H1 (cell line): ENCODE data around the gene VPS35L. TPM values are rescaled to one million over a fixed set of nuclear protein-coding genes. Genes with fewer than 3 reads are reported as not detected.

Experiments
- ASH2L ChIP-seq: fragments of 200-600, 300-600 bp; sonication (generic); IDR thresholded peaks from one replicate; pipeline ENCODE4 v1.7.1; 2017; ENCODE audit warnings: low read length
- CHD2 ChIP-seq: IDR thresholded peaks from 2 replicates; pipeline ENCODE4 v1.6.1; 2012; ENCODE audit warnings: low read length, improper control_type of control experiment
- CTBP2 ChIP-seq: IDR thresholded peaks from 2 replicates; pipeline ENCODE4 v1.7.0; 2011; ENCODE audit warnings: borderline replicate concordance, mild to moderate bottlenecking, moderate library complexity, mixed read lengths, low read length; ENCODE audit not compliant: insufficient read depth, insufficient read length
- EP300 ChIP-seq, 2 experiments: IDR thresholded peaks; 1 replicate in 1 of 2; 2 replicates in 1 of 2; pipeline ENCODE4 v1.6.1; 2011 to 2012; ENCODE audit warnings: low read depth in 2 of 2, low read length in 2 of 2, mild to moderate bottlenecking in 2 of 2, borderline replicate concordance in 1 of 2, inconsistent platforms in 1 of 2, moderate library complexity in 1 of 2
- KDM4A ChIP-seq: IDR thresholded peaks from one replicate; pipeline ENCODE4 v1.7.1; 2012; ENCODE audit warnings: low read depth, mild to moderate bottlenecking, moderate library complexity, low read length, inconsistent platforms; ENCODE audit not compliant: severe bottlenecking
- MAX ChIP-seq: IDR thresholded peaks from 2 replicates; pipeline ENCODE4 v1.6.1; 2012; ENCODE audit warnings: inconsistent platforms
- PHF8 ChIP-seq: fragments of 200-600 bp; sonication (generic); conservative IDR thresholded peaks from 2 replicates; pipeline ENCODE4 v1.7.1; 2012; ENCODE audit warnings: low read depth, mild to moderate bottlenecking, inconsistent platforms, low read length, moderate library complexity
- POLR2A ChIP-seq, 2 experiments: IDR thresholded peaks; 1 replicate in 1 of 2; 2 replicates in 1 of 2; pipeline ENCODE4 v1.6.1; 2011; ENCODE audit warnings: low read depth in 2 of 2, low read length in 2 of 2, mild to moderate bottlenecking in 2 of 2; ENCODE audit errors: control extremely low read depth in 1 of 2
- RBBP5 ChIP-seq: IDR thresholded peaks from 2 replicates; pipeline ENCODE4 v1.7.1; 2012; ENCODE audit warnings: low read depth, mild to moderate bottlenecking, inconsistent platforms, low read length, moderate library complexity, borderline replicate concordance
- SAP30 ChIP-seq: fragments of 300-600 bp; sonication (generic); IDR thresholded peaks from 2 replicates; pipeline ENCODE4 v1.7.1; 2012; ENCODE audit warnings: low read length, moderate library complexity, mild to moderate bottlenecking, inconsistent platforms; ENCODE audit not compliant: insufficient read depth, insufficient replicate concordance
- SP2 ChIP-seq: IDR thresholded peaks from 2 replicates; pipeline ENCODE4 v1.6.1; 2012; ENCODE audit warnings: mild to moderate bottlenecking, low read length, inconsistent platforms
- TBP ChIP-seq: IDR thresholded peaks from 2 replicates; pipeline ENCODE4 v1.6.1; 2011; ENCODE audit warnings: low read depth, low read length, improper control_type of control experiment
- TEAD4 ChIP-seq: IDR thresholded peaks from 2 replicates; pipeline ENCODE4 v1.6.1; 2012; ENCODE audit warnings: low read depth, low read length, inconsistent platforms, mixed read lengths
- polyA plus RNA-seq, 7 experiments: library from polyadenylated mRNA; depleted of rRNA in 3 of 7; stranded (reverse) in 5 of 7; unstranded in 2 of 7; fragments of >200 nt in 5 of 7; fragments of 200-250 nt in 2 of 7; gene quantifications; 1 replicate in 5 of 7; 2 replicates in 1 of 7; 4 replicates in 1 of 7; pipeline versions ENCODE4 v1.2.1 to v1.2.3, GENCODE V29; 2011 to 2013; ENCODE audit warnings: missing spikeins in 2 of 7, mixed read lengths in 2 of 7
- total RNA-seq: library from RNA; stranded (reverse); fragmentation: NEBNext Ultra II Directional; extraction: Animal tissue kit (Norgen Biotek cat#: 25700); gene quantifications from 2 replicates; pipeline ENCODE4 v1.2.1, GENCODE V29; 2021

Gene VPS35L
- total and polyA plus RNA-seq, 2 of the 8 experiments (the other 6 are each of a cell fraction or from before 2014, with no cell fraction given): 31.5 to 57.1 TPM

GRCh38 chr16:19717741-19718623, 162.5 kb downstream of the VPS35L start, which contains the start of the genes IQCK and KNOP1 (continued):
- TF ChIP-seq SAP30 (peak; percentile 64), EP300 (IDR thresholded peaks at IDR 0.05; ENCODE audit: borderline replicate concordance in 1 of 2, low read depth in 2 of 2, low read length in 2 of 2) (no peak), MAX (peak; percentile 87), ASH2L (peak; percentile 72), TBP (peak; percentile 35; the same call in 1 of the 2 replicates), POLR2A (IDR thresholded peaks at IDR 0.05; ENCODE audit: control extremely low read depth in 1 of 2, low read depth in 2 of 2, low read length in 2 of 2) (peak; percentile 49 to 79), RBBP5 (peak; percentile 92), PHF8 (peak; percentile 85), SP2 (no peak), KDM4A (peak; percentile 81), TEAD4 (0 out of 2 replicates have a peak, but pooled peaks have one; percentile 23), CTBP2 (no peak), CHD2 (peak; percentile 74)
